ENCODE measurements around the gene KHDC1. TPM values are rescaled to one million over a fixed set of nuclear protein-coding genes. Genes with fewer than 3 reads are reported as not detected.
A peak's percentile ranks its signal among the peaks of the same experiment; 100 is the strongest.
"Not testable (repeated sequence)": the region's sequence is repeated elsewhere in the genome, so short reads cannot be mapped to it uniquely, and the experiment has no call there.

KHDC1 gene, protein sequence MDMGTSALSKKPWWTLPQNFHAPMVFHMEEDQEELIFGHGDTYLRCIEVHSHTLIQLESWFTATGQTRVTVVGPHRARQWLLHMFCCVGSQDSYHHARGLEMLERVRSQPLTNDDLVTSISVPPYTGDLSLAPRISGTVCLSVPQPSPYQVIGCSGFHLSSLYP
- polyA plus RNA-seq (ENCODE audit: insufficient read length in 4 of 4), result 10 to 100 TPM in 1 of 4 donors, 1 to 10 TPM in 3; 6.9 to 12.0 (median 9.6) TPM

DNA sequence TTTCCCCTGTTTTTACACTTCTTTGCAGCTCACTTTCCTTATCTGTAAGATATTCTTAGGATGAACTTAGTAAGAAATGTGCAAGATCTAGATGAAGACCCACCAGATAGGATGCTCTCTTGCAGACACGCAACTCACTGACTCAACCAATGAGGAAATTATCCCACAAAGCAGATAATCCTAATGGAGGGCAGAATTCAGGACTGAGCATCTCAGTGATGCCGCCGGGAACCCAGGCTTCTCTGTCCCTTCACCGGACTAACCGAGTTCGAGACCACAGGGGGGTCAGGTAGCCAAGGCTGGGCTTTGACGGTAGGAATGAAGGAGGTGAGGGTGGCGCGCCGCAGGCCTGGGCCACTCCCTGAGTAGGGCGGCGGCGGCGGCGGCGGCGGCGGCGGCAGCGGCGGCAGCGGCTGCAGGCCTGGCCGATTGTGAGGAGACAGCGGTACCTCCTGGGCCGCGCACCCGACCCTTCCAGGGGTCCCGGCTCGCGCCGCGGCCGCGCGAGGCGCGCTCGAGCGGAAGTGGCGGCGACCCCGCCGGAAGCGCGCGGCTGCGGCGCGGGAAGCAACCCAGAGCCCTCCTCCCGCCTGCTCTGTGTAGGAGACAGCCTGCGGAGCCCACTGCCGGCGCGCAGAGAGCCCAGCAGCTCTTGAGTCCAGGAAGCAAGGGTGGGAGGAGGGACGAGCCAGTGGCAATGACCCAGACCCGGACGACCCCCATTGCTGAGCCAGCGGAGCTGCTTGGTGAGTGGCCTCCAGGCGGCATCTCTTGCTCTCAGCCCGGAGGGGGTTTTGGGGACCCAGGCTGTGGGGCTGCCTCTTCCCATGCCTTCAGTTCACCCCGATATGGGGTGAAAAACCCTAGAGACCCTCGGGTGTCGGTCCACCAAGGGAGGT lies at the start of gene KHDC1:
Gene KHDC1, minus strand, starts transcription at position 526 of the 899 bp plus-strand sequence. CDS start 20,679 bp downstream, outside the sequence.
- DNase-seq (ENCODE audit: low read depth in 4 of 4, low spot score in 2 of 4), result peak in 2 of 4 donors; percentile 50 to 63

GRCh38 chr6:73310503-73310845 lies 47.5 kb upstream of the KHDC1 start:
- not testable (repeated sequence) for DNase-seq (ENCODE audit: low read depth in 4 of 4, low spot score in 2 of 4)

- peak in 1 of 4 donors; percentile 72 for DNase-seq (ENCODE audit: low read depth in 4 of 4, low spot score in 2 of 4)
Measured at GRCh38 chr6:73309785-73310502, 46.9 kb upstream of the KHDC1 start.

- no peak for DNase-seq (ENCODE audit: low read depth in 4 of 4, low spot score in 2 of 4)
Measured at GRCh38 chr6:73309535-73309784, 46.5 kb upstream of the KHDC1 start.

- DNase-seq (ENCODE audit: low read depth in 4 of 4, low spot score in 2 of 4), result peak in 1 of 4 donors; percentile 55
Measured at GRCh38 chr6:73308712-73309534, 45.9 kb upstream of the KHDC1 start.

- DNase-seq (ENCODE audit: low read depth in 4 of 4, low spot score in 2 of 4), result not testable (repeated sequence)
Measured at GRCh38 chr6:73303773-73304172, 40.8 kb upstream of the KHDC1 start.

- no peak for DNase-seq (ENCODE audit: low read depth in 4 of 4, low spot score in 2 of 4)
Measured at GRCh38 chr6:73302339-73302738, 39.3 kb upstream of the KHDC1 start.

DNA sequence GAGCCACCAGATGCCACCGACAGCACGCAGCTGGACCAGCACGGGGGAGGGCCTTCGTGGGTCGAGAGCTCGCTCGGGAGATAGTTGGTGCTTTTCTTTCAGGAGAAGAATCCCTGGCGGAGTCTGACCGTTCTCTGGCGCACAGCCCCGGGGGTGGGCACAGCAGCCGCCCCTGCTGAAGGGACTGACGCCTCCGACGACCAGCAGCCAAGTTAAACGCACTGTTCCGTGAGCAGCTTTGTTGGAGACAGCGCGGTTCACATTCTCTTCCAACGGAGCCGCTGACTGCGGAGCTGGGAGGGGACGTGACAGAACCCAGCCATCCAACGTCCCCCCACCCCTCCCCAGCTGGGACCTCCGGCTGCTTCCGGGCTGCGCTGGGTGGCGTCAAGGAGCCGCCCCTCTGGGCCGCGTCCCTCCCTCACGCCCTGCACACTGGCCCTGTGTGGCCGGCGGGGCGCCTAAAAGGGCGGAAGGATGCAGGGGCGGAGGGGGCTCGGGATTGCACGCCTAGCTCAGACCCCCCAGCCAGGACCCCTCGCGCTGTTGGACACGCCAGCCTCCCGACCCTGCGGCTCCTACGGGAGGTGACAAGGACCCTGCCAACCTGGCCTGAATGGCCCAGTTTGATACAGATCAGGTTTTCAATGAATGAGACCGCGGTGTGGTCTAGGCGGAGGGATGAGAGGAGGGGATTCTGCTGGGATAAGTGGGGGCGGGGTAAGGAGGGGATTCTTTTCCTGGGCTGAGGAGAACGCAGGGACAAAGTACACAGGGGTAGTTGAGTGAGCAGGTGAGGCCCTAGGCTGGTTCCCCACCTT lies 36.4 kb upstream of the KHDC1 start:
- no peak for DNase-seq (ENCODE audit: low read depth in 4 of 4, low spot score in 2 of 4)

DNA sequence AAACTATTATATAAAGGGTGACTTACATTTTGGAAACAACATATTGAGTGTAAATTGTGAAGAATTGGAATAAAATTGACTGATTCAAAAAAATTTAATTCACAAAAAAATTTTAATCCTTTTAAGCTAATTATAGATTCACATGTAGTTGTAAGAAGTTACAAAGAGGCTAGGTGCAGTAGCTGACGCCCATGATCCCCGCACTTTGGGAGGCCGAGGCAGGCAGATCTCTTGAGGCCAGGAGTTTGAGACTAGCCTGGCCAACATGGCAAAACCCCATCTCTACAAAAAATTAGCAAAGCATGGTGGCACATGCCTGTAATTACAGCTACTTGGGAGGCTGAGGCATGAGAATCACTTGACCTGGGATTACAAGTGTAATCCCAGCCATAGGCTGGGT lies 30.3 kb upstream of the KHDC1 start:
- DNase-seq (ENCODE audit: low read depth in 4 of 4, low spot score in 2 of 4), result no peak

GRCh38 chr6:73290435-73290834 lies 27.4 kb upstream of the KHDC1 start:
- no peak for DNase-seq (ENCODE audit: low read depth in 4 of 4, low spot score in 2 of 4)

GRCh38 chr6:73286752-73287151 lies 23.8 kb upstream of the KHDC1 start:
- DNase-seq (ENCODE audit: low read depth in 4 of 4, low spot score in 2 of 4), result no peak

GRCh38 chr6:73285674-73286283 lies 22.8 kb upstream of the KHDC1 start:
- DNase-seq (ENCODE audit: low read depth in 4 of 4, low spot score in 2 of 4), result peak in 2 of 4 donors; percentile 28 to 41

DNA sequence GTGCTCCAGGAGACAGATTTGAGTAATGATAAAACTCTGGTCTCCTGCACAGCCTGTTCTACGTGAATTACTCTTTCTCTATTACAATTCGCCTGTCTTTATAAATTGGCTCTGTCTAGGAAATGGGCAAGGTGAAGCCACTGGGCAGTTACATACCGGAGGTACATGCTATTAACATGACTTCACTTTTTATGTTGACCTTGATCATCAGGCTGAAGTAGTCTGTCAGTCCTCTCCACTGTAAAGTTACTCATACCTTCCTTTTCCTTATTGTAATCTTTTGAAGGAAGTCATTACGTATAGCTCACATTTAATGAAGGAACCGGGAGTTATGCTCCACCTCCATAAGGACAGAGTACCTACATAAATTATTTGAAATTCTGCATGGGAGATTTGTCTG lies 19.9 kb upstream of the KHDC1 start:
- DNase-seq (ENCODE audit: low read depth in 4 of 4, low spot score in 2 of 4), result no peak

DNA sequence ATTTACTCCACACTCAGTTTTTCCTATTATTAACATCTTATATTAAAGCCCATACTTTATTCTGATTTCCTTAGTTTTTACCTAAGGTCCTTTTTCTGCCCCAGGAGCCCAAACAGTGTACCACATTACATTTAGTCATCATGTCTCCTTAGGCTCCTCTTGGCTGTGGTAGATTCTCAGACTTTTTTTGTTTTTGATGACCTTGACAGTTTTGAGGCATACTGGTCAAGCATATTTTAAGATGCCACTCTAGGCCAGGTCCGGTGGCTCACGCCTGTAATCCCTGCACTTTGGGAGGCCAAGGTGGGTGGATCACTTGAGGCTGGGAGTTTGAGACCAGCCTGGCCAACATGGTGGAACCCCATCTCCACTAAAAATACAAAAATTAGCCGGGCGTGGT lies 18.7 kb upstream of the KHDC1 start:
- not testable (repeated sequence) for DNase-seq (ENCODE audit: low read depth in 4 of 4, low spot score in 2 of 4)

DNA sequence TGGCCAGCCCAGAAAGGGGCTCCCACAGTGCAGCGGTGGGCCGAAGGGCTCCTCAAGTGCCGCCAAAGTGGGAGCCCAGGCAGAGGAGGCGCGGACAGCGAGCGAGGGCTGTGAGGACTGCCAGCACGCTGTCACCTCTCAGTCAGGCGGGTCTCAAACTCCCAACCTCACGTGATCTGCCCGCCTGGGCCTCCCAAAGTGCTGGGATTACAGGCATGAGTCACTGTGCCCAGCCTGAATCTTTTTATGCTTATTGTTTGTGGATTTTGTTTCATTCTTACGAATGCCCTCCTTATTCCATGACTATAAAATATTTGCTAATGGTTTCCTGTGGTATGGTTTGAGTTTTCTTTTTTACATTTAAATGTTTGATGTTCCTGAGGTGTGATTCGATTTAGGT lies 6.3 kb upstream of the KHDC1 start:
- not testable (repeated sequence) for DNase-seq (ENCODE audit: low read depth in 4 of 4, low spot score in 2 of 4)

DNA sequence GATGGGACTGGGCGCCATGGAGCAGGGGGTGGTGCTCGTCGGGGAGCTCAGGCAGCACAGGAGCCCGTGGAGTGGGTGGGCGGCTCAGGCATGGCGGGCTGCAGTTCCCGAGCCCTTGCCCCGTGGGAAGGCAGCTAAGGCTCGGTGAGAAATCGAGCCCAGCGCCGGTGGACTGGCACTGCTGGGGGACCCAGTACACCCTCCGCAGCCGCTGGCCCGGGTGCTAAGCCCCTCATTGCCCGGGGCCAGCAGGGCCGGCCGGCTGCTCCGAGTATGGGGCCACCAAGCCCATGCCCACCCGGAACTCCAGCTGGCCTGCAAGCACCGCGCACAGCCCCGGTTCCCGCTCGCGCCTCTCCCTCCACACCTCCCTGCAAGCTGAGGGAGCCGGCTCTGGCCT lies 5.9 kb upstream of the KHDC1 start:
- not testable (repeated sequence) for DNase-seq (ENCODE audit: low read depth in 4 of 4, low spot score in 2 of 4)

DNA sequence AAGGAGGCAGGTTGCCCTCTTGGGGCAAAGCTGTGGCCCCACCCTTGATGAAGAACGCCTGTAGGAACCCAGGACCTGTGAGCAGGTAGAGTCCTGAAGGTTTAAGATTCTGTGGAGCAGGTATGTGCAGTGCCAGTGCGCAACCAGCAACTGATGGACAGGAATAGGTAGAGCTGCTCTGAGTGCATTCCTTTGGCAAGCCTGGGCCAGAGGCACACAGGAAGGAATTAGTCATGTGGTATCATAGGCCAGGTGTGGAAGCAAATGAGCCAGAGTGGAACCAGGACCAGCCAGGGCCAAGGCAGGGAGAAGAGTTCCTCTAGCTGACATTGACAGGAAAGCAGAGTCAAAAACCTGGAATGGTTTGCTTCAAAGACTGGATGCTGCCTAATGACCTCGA lies 1.4 kb upstream of the KHDC1 start:
- no peak for DNase-seq (ENCODE audit: low read depth in 4 of 4, low spot score in 2 of 4)

GRCh38 chr6:73263570-73263909 lies 544 bp upstream of the KHDC1 start:
- DNase-seq (ENCODE audit: low read depth in 4 of 4, low spot score in 2 of 4), result no peak

- DNase-seq (ENCODE audit: low read depth in 4 of 4, low spot score in 2 of 4), result no peak
Measured at GRCh38 chr6:73258721-73259120, 4.3 kb downstream of the KHDC1 start.

DNA sequence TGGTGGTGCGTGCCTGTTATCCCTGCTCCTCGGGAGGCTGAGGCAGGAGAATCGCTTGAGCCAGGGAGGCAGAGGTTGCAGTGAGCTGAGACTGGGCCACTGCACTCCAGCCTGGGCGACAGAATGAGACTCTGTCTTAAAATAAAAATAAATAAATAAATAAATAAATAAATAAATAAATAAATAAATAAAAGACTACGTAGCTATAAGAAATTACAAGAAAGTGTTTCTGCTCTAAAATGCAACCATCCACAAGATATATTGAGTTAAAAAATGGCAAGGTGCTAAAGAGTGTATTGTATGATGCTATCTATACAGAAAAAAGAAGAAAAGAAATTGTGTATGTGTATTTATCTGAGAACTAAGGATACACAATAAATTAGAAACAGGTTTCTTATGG lies 8.7 kb downstream of the KHDC1 start:
- not testable (repeated sequence) for DNase-seq (ENCODE audit: low read depth in 4 of 4, low spot score in 2 of 4)
